HEK293 (cell line): Measurements from ENCODE around the gene NPAT.

ENCODE experiments used
- MEIS1 ChIP-seq: sonication (generic); formaldehyde crosslinking; IDR thresholded peaks from 2 replicates; pipeline ENCODE4 v1.8.1; 2022; ENCODE audit warnings: missing genetic modification reagents, mild to moderate bottlenecking, borderline replicate concordance
- PRDM10 ChIP-seq: fragments of 450-650 bp; formaldehyde crosslinking; IDR thresholded peaks from 2 replicates; pipeline ENCODE4 v1.5.1; 2016; ENCODE audit warnings: missing biosample characterization, missing genetic modification characterization
- TCF7L2 ChIP-seq: IDR thresholded peaks from 2 replicates; pipeline ENCODE4 v1.6.1; 2011; ENCODE audit warnings: low read depth, mild to moderate bottlenecking, inconsistent platforms, low read length, moderate library complexity, borderline replicate concordance
- ZNF416 ChIP-seq: fragments of 450-650 bp; formaldehyde crosslinking; IDR thresholded peaks from 2 replicates; pipeline ENCODE4 v1.5.1; 2016; ENCODE audit warnings: missing biosample characterization, missing genetic modification characterization
- ZNF585B ChIP-seq: fragments of 450-650 bp; formaldehyde crosslinking; IDR thresholded peaks from 2 replicates; pipeline ENCODE4 v1.5.1; 2016; ENCODE audit warnings: missing biosample characterization, missing genetic modification characterization
- TF ChIP-seq, protein P1 (sequence below): fragments of 450-650 bp; formaldehyde crosslinking; IDR thresholded peaks from 2 replicates; pipeline ENCODE4 v1.5.1; 2016; ENCODE audit warnings: missing biosample characterization, missing genetic modification characterization
- TF ChIP-seq, protein P2 (sequence below): fragments of 450-650 bp; formaldehyde crosslinking; optimal IDR thresholded peaks from 2 replicates; pipeline ENCODE3; 2016; ENCODE audit warnings: missing biosample characterization, mild to moderate bottlenecking, missing genetic modification characterization

DNA sequence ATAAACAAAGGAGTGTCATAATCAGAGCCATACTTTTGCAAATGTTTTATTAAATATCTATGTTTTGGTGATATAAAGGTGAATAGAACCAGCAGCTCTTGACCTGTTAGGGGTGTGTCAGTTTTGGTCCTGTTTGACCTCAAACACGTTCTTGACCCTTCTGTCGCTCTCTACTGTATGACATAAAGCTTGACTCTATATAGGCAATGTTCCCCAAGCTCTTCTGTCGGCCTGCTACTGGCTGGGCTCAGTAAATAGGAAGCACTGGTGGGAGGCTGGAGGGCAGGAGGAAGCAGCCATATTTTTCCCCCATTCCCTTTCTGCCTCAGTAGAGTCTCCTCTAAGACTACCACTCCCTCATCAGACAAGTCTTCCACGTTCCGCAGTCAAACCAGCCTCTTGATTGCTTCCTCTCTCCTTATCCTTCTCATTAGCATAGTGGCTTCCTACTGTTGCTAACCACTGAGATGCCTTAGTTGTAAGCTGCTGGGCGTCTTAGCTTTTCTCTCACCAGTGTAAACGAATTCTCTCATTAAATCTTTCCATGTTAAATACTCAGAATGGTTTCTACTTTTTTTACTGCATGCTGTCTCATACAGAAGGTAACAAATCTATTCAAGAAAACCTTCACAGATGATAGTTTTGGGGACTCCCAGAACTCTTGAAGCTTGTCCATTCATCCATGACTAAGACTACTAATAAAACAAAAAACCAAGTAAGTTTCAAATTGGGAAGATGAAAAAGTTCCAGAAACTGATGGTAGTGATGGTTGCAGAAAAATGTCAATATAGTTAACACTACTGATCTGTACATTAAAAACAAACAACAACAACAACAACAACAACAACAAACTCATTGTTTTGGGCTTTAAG is 3.3 kb downstream of the NPAT start:
- TF ChIP-seq, protein P1, sequence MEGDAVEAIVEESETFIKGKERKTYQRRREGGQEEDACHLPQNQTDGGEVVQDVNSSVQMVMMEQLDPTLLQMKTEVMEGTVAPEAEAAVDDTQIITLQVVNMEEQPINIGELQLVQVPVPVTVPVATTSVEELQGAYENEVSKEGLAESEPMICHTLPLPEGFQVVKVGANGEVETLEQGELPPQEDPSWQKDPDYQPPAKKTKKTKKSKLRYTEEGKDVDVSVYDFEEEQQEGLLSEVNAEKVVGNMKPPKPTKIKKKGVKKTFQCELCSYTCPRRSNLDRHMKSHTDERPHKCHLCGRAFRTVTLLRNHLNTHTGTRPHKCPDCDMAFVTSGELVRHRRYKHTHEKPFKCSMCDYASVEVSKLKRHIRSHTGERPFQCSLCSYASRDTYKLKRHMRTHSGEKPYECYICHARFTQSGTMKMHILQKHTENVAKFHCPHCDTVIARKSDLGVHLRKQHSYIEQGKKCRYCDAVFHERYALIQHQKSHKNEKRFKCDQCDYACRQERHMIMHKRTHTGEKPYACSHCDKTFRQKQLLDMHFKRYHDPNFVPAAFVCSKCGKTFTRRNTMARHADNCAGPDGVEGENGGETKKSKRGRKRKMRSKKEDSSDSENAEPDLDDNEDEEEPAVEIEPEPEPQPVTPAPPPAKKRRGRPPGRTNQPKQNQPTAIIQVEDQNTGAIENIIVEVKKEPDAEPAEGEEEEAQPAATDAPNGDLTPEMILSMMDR (tag by site-specific recombination): no peak
- TF ChIP-seq ZNF585B (tag by site-specific recombination) (no peak), TCF7L2 (no peak), MEIS1 (CRISPR knock-in tag) (no peak), ZNF416 (tag by site-specific recombination) (no peak), PRDM10 (tag by site-specific recombination) (no peak)
- TF ChIP-seq, protein P2, sequence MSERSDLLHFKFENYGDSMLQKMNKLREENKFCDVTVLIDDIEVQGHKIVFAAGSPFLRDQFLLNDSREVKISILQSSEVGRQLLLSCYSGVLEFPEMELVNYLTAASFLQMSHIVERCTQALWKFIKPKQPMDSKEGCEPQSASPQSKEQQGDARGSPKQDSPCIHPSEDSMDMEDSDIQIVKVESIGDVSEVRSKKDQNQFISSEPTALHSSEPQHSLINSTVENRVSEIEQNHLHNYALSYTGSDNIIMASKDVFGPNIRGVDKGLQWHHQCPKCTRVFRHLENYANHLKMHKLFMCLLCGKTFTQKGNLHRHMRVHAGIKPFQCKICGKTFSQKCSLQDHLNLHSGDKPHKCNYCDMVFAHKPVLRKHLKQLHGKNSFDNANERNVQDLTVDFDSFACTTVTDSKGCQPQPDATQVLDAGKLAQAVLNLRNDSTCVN (tag by site-specific recombination): no peak
